T-cell (primary cell): ENCODE data around the gene C9orf72. TPM values are rescaled to one million over a fixed set of nuclear protein-coding genes. Genes with fewer than 3 reads are reported as not detected.
"Not testable (repeated sequence)": the region's sequence is repeated elsewhere in the genome, so short reads cannot be mapped to it uniquely, and the experiment has no call there.

Source experiments
- ATAC-seq, 4 experiments: fragments of 200-7000 bp in 3 of 4; fragments of 150-1000 bp in 1 of 4; cut with Tn5 transposase; replicated peaks in 1 of 4; 1 replicate in 3 of 4; 2 replicates in 1 of 4; pipeline ENCODE4 v1.10.0; 2021; ENCODE audit warnings: moderate library complexity in 3 of 4, mild to moderate bottlenecking in 2 of 4, moderate number of reproducible peaks in 1 of 4
- CTCF ChIA-PET, 2 donors: fragments of 300-600 bp; sonication (Branson Sonifier 250); formaldehyde crosslinking; loops; one replicate each; lab custom pipeline; 2022; ENCODE audit warnings: antibody characterized with exemption in 2 of 2; lab: Charles Lee
- POLR2A ChIA-PET, 2 donors: fragments of 300-600 bp; sonication (Branson Sonifier 250); formaldehyde crosslinking; loops; one replicate each; lab custom pipeline; 2022; ENCODE audit warnings: antibody characterized with exemption in 2 of 2; lab: Charles Lee
- DNase-seq, 35 experiments: peaks; one replicate each; pipeline versions ENCODE4 v3.0.0 to v3.0.0-alpha.2; 2013 to 2023
- H3K27ac ChIP-seq: one replicate; pipeline ENCODE4 v1.5.1; 2013; ENCODE audit warnings: low read length
- H3K27me3 ChIP-seq, 2 experiments: replicated peaks in 1 of 2; 1 replicate in 1 of 2; 2 replicates in 1 of 2; pipeline versions ENCODE4 v1.6.1 to v1.7.0; 2013; ENCODE audit warnings: low read length in 1 of 2, mixed read lengths in 1 of 2; ENCODE audit not compliant: control insufficient read depth in 2 of 2, insufficient read depth in 2 of 2; ENCODE audit errors: extremely low read depth in 1 of 2
- H3K36me3 ChIP-seq, 2 donors: 1 replicate in 1 of 2; 2 replicates in 1 of 2; pipeline versions ENCODE4 v1.6.1 to v1.7.0; 2013; ENCODE audit warnings: low read length in 1 of 2; ENCODE audit not compliant: control insufficient read depth in 2 of 2, insufficient read depth in 1 of 2; ENCODE audit errors: extremely low read depth in 1 of 2
- H3K4me1 ChIP-seq, 2 experiments: 1 replicate in 1 of 2; 2 replicates in 1 of 2; pipeline versions ENCODE4 v1.6.1 to v1.7.0; 2013; ENCODE audit warnings: low read length in 2 of 2, mixed read lengths in 1 of 2; ENCODE audit not compliant: insufficient read depth in 2 of 2, control insufficient read depth in 1 of 2; ENCODE audit errors: extremely low read depth in 1 of 2
- H3K4me3 ChIP-seq, 2 donors: 1 replicate in 1 of 2; 2 replicates in 1 of 2; pipeline versions ENCODE4 v1.5.1 to v1.7.0; 2013; ENCODE audit warnings: mild to moderate bottlenecking in 2 of 2, low read length in 1 of 2, moderate library complexity in 1 of 2; ENCODE audit not compliant: control insufficient read depth in 1 of 2; ENCODE audit errors: extremely low read depth in 1 of 2
- H3K9me3 ChIP-seq: 2 replicates; pipeline ENCODE4 v1.7.0; 2013
- H3K27ac Mint-ChIP-seq, 2 donors: one replicate each; pipeline ENCODE4 v1.8.0; 2020 to 2021; ENCODE audit warnings: mild to moderate bottlenecking in 2 of 2, mixed read lengths in 2 of 2
- H3K27me3 Mint-ChIP-seq, 2 donors: one replicate each; pipeline ENCODE4 v1.8.0; 2021 to 2022; ENCODE audit warnings: mixed read lengths in 2 of 2
- H3K36me3 Mint-ChIP-seq: one replicate; pipeline ENCODE4 v1.8.0; 2021; ENCODE audit warnings: mixed read lengths
- H3K4me1 Mint-ChIP-seq, 3 donors: one replicate each; pipeline ENCODE4 v1.8.0; 2020 to 2022; ENCODE audit warnings: mixed read lengths in 3 of 3, mild to moderate bottlenecking in 1 of 3
- H3K4me3 Mint-ChIP-seq, 3 donors: one replicate each; pipeline ENCODE4 v1.8.0; 2020 to 2022; ENCODE audit warnings: mild to moderate bottlenecking in 3 of 3, mixed read lengths in 3 of 3, moderate library complexity in 3 of 3
- H3K9me3 Mint-ChIP-seq, 3 donors: one replicate each; pipeline ENCODE4 v1.8.0; 2020 to 2022; ENCODE audit warnings: mixed read lengths in 3 of 3
- WGBS: methylation state at CpG from one replicate; pipeline ENCODE4 v1.1.5; 2013; ENCODE audit warnings: missing lambda C conversion rate; ENCODE audit not compliant: insufficient coverage; 5-methylcytosine and 5-hydroxymethylcytosine counted together
- total RNA-seq, 35 experiments: library from RNA in 6 of 35; stranded (reverse) in 6 of 35; fragments of 120-200 nt in 1 of 35; gene quantifications; one replicate each; pipeline versions ENCODE4 v1.2.1 to v1.2.4 and lab custom pipeline; 2013 to 2026

Gene C9orf72
- total RNA-seq, 5 donors from 2014 or later (not counting 1 experiment from before 2014, with no cell fraction given) = 17.8 to 29.3 (median 20.6) TPM

- DNase-seq (no peak), ATAC-seq (no peak)
- no peak overlapping the region for H3K4me3 Mint-ChIP-seq
- 73% methylated on average over 2 of the region's 2 CpGs for WGBS
- CTCF ChIA-PET = no interaction called here
- no peaks in the 10 kb centered on the region for H3K4me1 ChIP-seq
- H3K27ac Mint-ChIP-seq = no peak overlapping the region
- no peaks in the 10 kb centered on the region for H3K4me1 Mint-ChIP-seq
- H3K9me3 Mint-ChIP-seq = no peaks in the 10 kb centered on the region
- no peaks in the 10 kb centered on the region for H3K9me3 ChIP-seq
- H3K4me3 ChIP-seq = no peak overlapping the region
- no peak overlapping the region for H3K27ac ChIP-seq
- H3K27me3 Mint-ChIP-seq = no peaks in the 10 kb centered on the region
- POLR2A ChIA-PET = no interaction called here
- peaks cover 16% of the 10 kb centered on the region for H3K36me3 Mint-ChIP-seq
- no peaks in the 10 kb centered on the region for H3K27me3 ChIP-seq
- no peaks in the 10 kb centered on the region for H3K36me3 ChIP-seq
Measured at GRCh38 chr9:27511771-27512170, 61.5 kb downstream of the C9orf72 start.

GRCh38 chr9:27510780-27511179, 62.5 kb downstream of the C9orf72 start:
- WGBS = no CpG with 5 or more reads among the region's 2 CpGs
- H3K27me3 ChIP-seq = no peaks in the 10 kb centered on the region
- no peaks in the 10 kb centered on the region for H3K36me3 ChIP-seq
- Mint-ChIP-seq H3K4me1 (no peaks in the 10 kb centered on the region), H3K9me3 (no peaks in the 10 kb centered on the region), H3K27me3 (no peaks in the 10 kb centered on the region), H3K4me3 (no peak overlapping the region), H3K36me3 (peaks cover 15% of the 10 kb centered on the region), H3K27ac (no peak overlapping the region)
- ChIA-PET CTCF (no interaction called here), POLR2A (interaction anchor here in 1 of 2 donors (0.6 kb wide), 1 partner anchor 161 kb away, joined by 3 read pairs; no protein-coding TSS in a partner anchor)
- no peaks in the 10 kb centered on the region for H3K4me1 ChIP-seq
- no peak for ATAC-seq
- no peak overlapping the region for H3K4me3 ChIP-seq
- no peak for DNase-seq
- no peak overlapping the region for H3K27ac ChIP-seq
- no peaks in the 10 kb centered on the region for H3K9me3 ChIP-seq

GRCh38 chr9:27506981-27507380, 66.3 kb downstream of the C9orf72 start:
- H3K27me3 Mint-ChIP-seq = no peaks in the 10 kb centered on the region

DNA sequence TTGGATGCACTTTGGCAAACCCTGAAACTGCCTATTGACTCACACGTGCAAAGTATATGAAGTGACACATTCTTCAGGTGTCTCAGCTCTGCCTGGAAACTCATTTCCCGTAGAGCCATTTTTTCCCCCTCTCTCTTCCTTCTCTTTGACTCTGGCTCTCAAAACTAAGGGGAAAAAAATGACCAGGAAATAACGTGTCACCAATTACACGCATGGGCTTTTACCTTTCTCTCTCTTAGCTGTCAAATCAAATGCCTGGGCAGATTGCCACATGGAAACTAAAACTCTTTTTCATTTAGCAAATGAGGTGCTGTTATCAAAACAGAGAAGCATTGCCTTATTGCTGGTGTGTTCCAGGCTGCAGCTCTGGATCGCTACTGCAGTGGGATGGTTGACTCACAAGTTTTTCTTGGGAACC, 67.5 kb downstream of the C9orf72 start:
- H3K36me3 ChIP-seq = no peaks in the 10 kb centered on the region
- Mint-ChIP-seq H3K36me3 (peaks cover 5% of the 10 kb centered on the region), H3K27me3 (no peaks in the 10 kb centered on the region), H3K4me1 (peaks cover 0 to 2% (median 0%) of the 10 kb centered on the region in 3 donors), H3K4me3 (no peak overlapping the region), H3K9me3 (peaks cover 0 to 5% (median 2%) of the 10 kb centered on the region in 3 donors), H3K27ac (no peak overlapping the region)
- H3K27ac ChIP-seq = no peak overlapping the region
- H3K9me3 ChIP-seq = no peaks in the 10 kb centered on the region
- no peak overlapping the region for H3K4me3 ChIP-seq
- no peaks in the 10 kb centered on the region for H3K4me1 ChIP-seq
- no peak for DNase-seq
- ChIA-PET POLR2A (no interaction called here), CTCF (no interaction called here)
- ATAC-seq = no peak
- 78% methylated on average over 2 of the region's 5 CpGs for WGBS
- H3K27me3 ChIP-seq = no peaks in the 10 kb centered on the region

More at GRCh38 chr9:27506981-27507380, 66.3 kb downstream of the C9orf72 start:
- no peaks in the 10 kb centered on the region for H3K9me3 Mint-ChIP-seq
- no peaks in the 10 kb centered on the region for H3K4me1 ChIP-seq
- ChIA-PET POLR2A (no interaction called here), CTCF (no interaction called here)
- H3K27ac ChIP-seq = no peak overlapping the region
- no peak overlapping the region for H3K4me3 ChIP-seq
- H3K9me3 ChIP-seq = no peaks in the 10 kb centered on the region
- peaks cover 6% of the 10 kb centered on the region for H3K36me3 Mint-ChIP-seq
- H3K27ac Mint-ChIP-seq = no peak overlapping the region
- no peaks in the 10 kb centered on the region for H3K27me3 ChIP-seq
- H3K4me3 Mint-ChIP-seq = no peak overlapping the region
- WGBS = 80% methylated on average over 2 of the region's 2 CpGs
- DNase-seq = no peak
- no peaks in the 10 kb centered on the region for H3K36me3 ChIP-seq
- ATAC-seq = no peak
- peaks cover 0 to under 1% (median 0%) of the 10 kb centered on the region in 3 donors for H3K4me1 Mint-ChIP-seq

DNA sequence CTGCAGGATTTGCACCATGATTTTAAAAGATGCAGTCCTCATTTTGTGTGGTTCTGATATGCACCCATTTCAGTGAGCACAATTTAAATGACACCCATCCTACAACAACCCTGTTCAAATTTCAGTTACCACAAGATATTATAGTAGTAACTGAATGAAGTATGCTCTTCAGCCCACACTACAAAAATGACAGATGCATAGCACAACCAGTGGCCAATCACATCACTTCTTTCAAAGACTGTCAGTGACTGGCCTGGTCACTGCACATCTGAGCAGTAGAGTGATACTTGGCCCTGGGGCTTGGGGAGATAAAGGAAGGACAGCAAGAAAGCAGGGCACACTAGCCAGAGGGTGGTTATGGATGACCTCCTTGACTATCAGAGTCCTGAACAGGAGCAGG, 69.0 kb downstream of the C9orf72 start:
- H3K27me3 Mint-ChIP-seq = no peaks in the 10 kb centered on the region
- no peaks in the 10 kb centered on the region for H3K27me3 ChIP-seq
- H3K4me1 Mint-ChIP-seq = peaks cover 0 to 3% (median 2%) of the 10 kb centered on the region in 3 donors
- H3K9me3 Mint-ChIP-seq = peaks cover 0 to 5% (median 2%) of the 10 kb centered on the region in 3 donors
- H3K27ac ChIP-seq = no peak overlapping the region
- no peaks in the 10 kb centered on the region for H3K36me3 ChIP-seq
- no peaks in the 10 kb centered on the region for H3K4me1 ChIP-seq
- no peak for DNase-seq
- no peak overlapping the region for H3K27ac Mint-ChIP-seq
- ChIA-PET CTCF (no interaction called here), POLR2A (no interaction called here)
- H3K4me3 ChIP-seq = no peak overlapping the region
- no peak overlapping the region for H3K4me3 Mint-ChIP-seq
- H3K36me3 Mint-ChIP-seq = peaks cover 3% of the 10 kb centered on the region
- ATAC-seq = no peak
- H3K9me3 ChIP-seq = no peaks in the 10 kb centered on the region

- peaks cover 0 to 3% (median 2%) of the 10 kb centered on the region in 3 donors for H3K4me1 Mint-ChIP-seq
- no peaks in the 10 kb centered on the region for H3K27me3 ChIP-seq
- CTCF ChIA-PET = interaction anchor here in 1 of 2 donors (0.6 kb wide), 1 partner anchor 198 kb away, joined by 3 read pairs; no protein-coding TSS in a partner anchor
- WGBS = 86% methylated on average over 4 of the region's 4 CpGs
- H3K36me3 ChIP-seq = no peaks in the 10 kb centered on the region
- no peaks in the 10 kb centered on the region for H3K27me3 Mint-ChIP-seq
- peaks cover 0 to 5% (median 2%) of the 10 kb centered on the region in 3 donors for H3K9me3 Mint-ChIP-seq
- H3K9me3 ChIP-seq = no peaks in the 10 kb centered on the region
- H3K27ac ChIP-seq = no peak overlapping the region
- no peaks in the 10 kb centered on the region for H3K36me3 Mint-ChIP-seq
- POLR2A ChIA-PET = no interaction called here
- no peak overlapping the region for H3K27ac Mint-ChIP-seq
- no peak for ATAC-seq
- no peak overlapping the region for H3K4me3 ChIP-seq
- no peak for DNase-seq
- no peak overlapping the region for H3K4me3 Mint-ChIP-seq
- H3K4me1 ChIP-seq = no peaks in the 10 kb centered on the region
Measured at GRCh38 chr9:27503623-27504022, 69.7 kb downstream of the C9orf72 start.

GRCh38 chr9:27500902-27501301, 72.4 kb downstream of the C9orf72 start:
- DNase-seq, H3K27me3 ChIP-seq, H3K27ac ChIP-seq, CTCF ChIA-PET, H3K9me3 Mint-ChIP-seq, POLR2A ChIA-PET, H3K4me1 ChIP-seq, H3K4me1 Mint-ChIP-seq, H3K36me3 Mint-ChIP-seq, H3K9me3 ChIP-seq, H3K36me3 ChIP-seq, H3K27ac Mint-ChIP-seq, ATAC-seq, H3K4me3 ChIP-seq, H3K27me3 Mint-ChIP-seq, H3K4me3 Mint-ChIP-seq: not testable (repeated sequence)
- WGBS = no CpG with 5 or more reads among the region's 3 CpGs
